ENCODE results near the gene RTN4. TPM values are rescaled to one million over a fixed set of nuclear protein-coding genes. Genes with fewer than 3 reads are reported as not detected.

RTN4 gene
- total and polyA plus RNA-seq, 7 donors = 168 to 542 (median 289) TPM

GRCh38 chr2:55062754-55063153, 12.5 kb upstream of the RTN4 start:
- H3K27me3 ChIP-seq (ENCODE audit: insufficient read depth in 3 of 3, low read length in 2 of 3) = no peaks in the 10 kb centered on the region
- WGBS, 3 donors = 77 to 83% (median 82%) methylated on average over 1 of the region's 1 CpG
- no peak overlapping the region for H3K27ac ChIP-seq
- ATAC-seq (no peak), DNase-seq (no peak)
- H3K9me3 ChIP-seq = no peaks in the 10 kb centered on the region
- H3K4me3 ChIP-seq = no peak overlapping the region
- H3K4me1 ChIP-seq = peaks cover 2% of the 10 kb centered on the region
- no peaks in the 10 kb centered on the region for H3K36me3 ChIP-seq (ENCODE audit: insufficient read depth in 1 of 2, low read depth in 1 of 2)
- intact Hi-C loops (cut with DNase I) = no loop called here
- TF ChIP-seq, protein P1, sequence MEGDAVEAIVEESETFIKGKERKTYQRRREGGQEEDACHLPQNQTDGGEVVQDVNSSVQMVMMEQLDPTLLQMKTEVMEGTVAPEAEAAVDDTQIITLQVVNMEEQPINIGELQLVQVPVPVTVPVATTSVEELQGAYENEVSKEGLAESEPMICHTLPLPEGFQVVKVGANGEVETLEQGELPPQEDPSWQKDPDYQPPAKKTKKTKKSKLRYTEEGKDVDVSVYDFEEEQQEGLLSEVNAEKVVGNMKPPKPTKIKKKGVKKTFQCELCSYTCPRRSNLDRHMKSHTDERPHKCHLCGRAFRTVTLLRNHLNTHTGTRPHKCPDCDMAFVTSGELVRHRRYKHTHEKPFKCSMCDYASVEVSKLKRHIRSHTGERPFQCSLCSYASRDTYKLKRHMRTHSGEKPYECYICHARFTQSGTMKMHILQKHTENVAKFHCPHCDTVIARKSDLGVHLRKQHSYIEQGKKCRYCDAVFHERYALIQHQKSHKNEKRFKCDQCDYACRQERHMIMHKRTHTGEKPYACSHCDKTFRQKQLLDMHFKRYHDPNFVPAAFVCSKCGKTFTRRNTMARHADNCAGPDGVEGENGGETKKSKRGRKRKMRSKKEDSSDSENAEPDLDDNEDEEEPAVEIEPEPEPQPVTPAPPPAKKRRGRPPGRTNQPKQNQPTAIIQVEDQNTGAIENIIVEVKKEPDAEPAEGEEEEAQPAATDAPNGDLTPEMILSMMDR (IDR thresholded peaks at IDR 0.05) = no peak

GRCh38 chr2:55061523-55062344, 11.5 kb upstream of the RTN4 start:
- no peak overlapping the region for H3K4me3 ChIP-seq
- 92 to 94% (median 94%) methylated on average over 25 of the region's 25 CpGs for WGBS, 3 donors
- H3K27me3 ChIP-seq (ENCODE audit: insufficient read depth in 3 of 3, low read length in 2 of 3) = no peaks in the 10 kb centered on the region
- ATAC-seq (no peak), DNase-seq (no peak)
- H3K9me3 ChIP-seq = no peaks in the 10 kb centered on the region
- intact Hi-C loops (cut with DNase I) = no loop called here
- no peak overlapping the region for H3K27ac ChIP-seq
- peaks cover 2% of the 10 kb centered on the region for H3K4me1 ChIP-seq
- TF ChIP-seq, protein P1 (IDR thresholded peaks at IDR 0.05) = no peak
- H3K36me3 ChIP-seq (ENCODE audit: insufficient read depth in 1 of 2, low read depth in 1 of 2) = no peaks in the 10 kb centered on the region

DNA sequence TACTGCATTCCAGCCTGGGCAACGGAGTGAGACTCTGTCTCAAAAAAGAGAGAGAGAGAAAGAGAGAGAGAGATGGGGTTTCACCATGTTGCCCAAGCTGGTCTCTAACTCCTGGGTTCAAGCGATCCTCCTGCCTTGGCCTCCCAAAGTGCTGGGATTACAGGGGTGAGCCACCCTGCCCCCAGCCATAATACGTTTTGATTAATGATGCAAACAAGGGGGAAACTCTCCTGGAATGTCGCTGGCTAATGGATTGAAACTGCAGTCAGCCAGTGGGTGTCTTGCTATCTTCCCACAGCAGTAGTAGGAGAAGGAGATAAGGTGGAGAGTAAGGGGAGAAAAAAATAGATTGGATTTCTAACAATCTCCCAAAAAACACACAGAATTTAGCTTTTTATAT, 9.5 kb upstream of the RTN4 start:
- intact Hi-C loops (cut with DNase I) = loop anchor here in 1 of 2 donors (5.0 kb wide), 1 partner anchor 98 kb away; no protein-coding TSS in a partner anchor
- no peaks in the 10 kb centered on the region for H3K27me3 ChIP-seq (ENCODE audit: insufficient read depth in 3 of 3, low read length in 2 of 3)
- no peak overlapping the region for H3K4me3 ChIP-seq
- no peak overlapping the region for H3K27ac ChIP-seq
- no peaks in the 10 kb centered on the region for H3K9me3 ChIP-seq
- H3K4me1 ChIP-seq = peaks cover 2% of the 10 kb centered on the region
- 77 to 84% (median 82%) methylated on average over 4 of the region's 4 CpGs for WGBS, 3 donors
- DNase-seq (no peak), ATAC-seq (no peak)
- TF ChIP-seq, protein P1 (IDR thresholded peaks at IDR 0.05) = no peak
- no peaks in the 10 kb centered on the region for H3K36me3 ChIP-seq (ENCODE audit: insufficient read depth in 1 of 2, low read depth in 1 of 2)

DNA sequence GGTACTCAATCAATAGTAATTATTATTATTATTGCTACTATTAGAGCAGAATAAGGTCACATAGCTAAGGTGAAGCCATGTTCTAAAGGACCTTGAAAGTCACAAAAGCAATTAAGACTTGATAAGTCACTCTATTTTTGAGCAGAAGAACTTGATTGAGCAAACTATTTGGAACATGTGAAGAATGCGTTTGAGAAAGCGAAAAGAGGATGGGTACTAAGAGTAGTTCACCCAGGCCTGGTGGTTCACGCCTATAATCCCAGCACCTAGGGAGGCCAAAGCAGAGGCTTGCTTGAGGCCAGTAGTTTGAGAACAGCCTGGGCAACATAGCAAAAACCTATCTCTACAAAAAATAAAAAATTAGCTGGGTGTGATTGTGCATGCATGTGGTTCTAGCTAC, 7.2 kb upstream of the RTN4 start:
- Histone ChIP-seq H3K4me1 (peaks cover 2% of the 10 kb centered on the region), H3K36me3 (ENCODE audit: insufficient read depth in 1 of 2, low read depth in 1 of 2) (no peaks in the 10 kb centered on the region), H3K9me3 (no peaks in the 10 kb centered on the region), H3K27me3 (ENCODE audit: insufficient read depth in 3 of 3, low read length in 2 of 3) (no peaks in the 10 kb centered on the region), H3K4me3 (no peak overlapping the region), H3K27ac (no peak overlapping the region)
- whole genome bisulfite sequencing, 3 donors = 97% methylated on average over 3 of the region's 3 CpGs
- intact Hi-C loops (cut with DNase I) = loop anchor here in 1 of 2 donors (5.0 kb wide), 1 partner anchor 100 kb away; no protein-coding TSS in a partner anchor
- TF ChIP-seq, protein P1 (IDR thresholded peaks at IDR 0.05) = no peak
- no peak for DNase-seq
- ATAC-seq = no peak
